B cell (primary cell): ENCODE measurements around the gene ZNF777. TPM values are rescaled to one million over a fixed set of nuclear protein-coding genes. Genes with fewer than 3 reads are reported as not detected.

Experiments
- ATAC-seq: fragments of 200-7000 bp; cut with Tn5 transposase; one replicate; pipeline ENCODE4 v1.10.0; 2021; ENCODE audit warnings: low read depth, mild to moderate bottlenecking, moderate number of reproducible peaks, moderate library complexity
- CTCF ChIA-PET: fragments of 350-600 bp; sonication (Branson Sonifier 250); formaldehyde crosslinking; loops from one replicate; lab custom pipeline; 2021; ENCODE audit warnings: antibody characterized with exemption, inconsistent platforms; lab: Charles Lee
- POLR2A ChIA-PET: fragments of 350-600 bp; sonication (Branson Sonifier 250); formaldehyde crosslinking; loops from one replicate; lab custom pipeline; 2021; ENCODE audit warnings: antibody characterized with exemption; lab: Charles Lee
- DNase-seq: peaks from one replicate; pipeline ENCODE4 v3.0.0; 2013
- H2AFZ ChIP-seq: 2 replicates; pipeline ENCODE4 v1.6.1; 2012; ENCODE audit warnings: mild to moderate bottlenecking, low read depth, low read length; ENCODE audit not compliant: insufficient read depth, poor library complexity, severe bottlenecking
- H3K27ac ChIP-seq, 2 donors: 1 replicate in 1 of 2; 2 replicates in 1 of 2; pipeline ENCODE4 v1.5.1; 2012 to 2013; ENCODE audit warnings: low read length in 2 of 2, mild to moderate bottlenecking in 2 of 2, moderate library complexity in 1 of 2
- H3K27me3 ChIP-seq, 4 experiments: fragments of 200-600 bp in 1 of 4; sonication (generic) in 1 of 4; replicated peaks in 1 of 4; 1 replicate in 2 of 4; 2 replicates in 2 of 4; pipeline versions ENCODE4 v1.6.1 to v1.7.0; 2013 to 2016; ENCODE audit warnings: low read length in 3 of 4, mild to moderate bottlenecking in 2 of 4, mixed read lengths in 1 of 4, moderate library complexity in 1 of 4; ENCODE audit not compliant: insufficient read depth in 4 of 4, control insufficient read depth in 3 of 4; ENCODE audit errors: control extremely low read depth in 1 of 4
- H3K36me3 ChIP-seq, 2 experiments: replicated peaks in 1 of 2; 1 replicate in 1 of 2; 2 replicates in 1 of 2; pipeline versions ENCODE4 v1.6.1 to v1.7.1; 2013; ENCODE audit warnings: low read length in 1 of 2; ENCODE audit not compliant: insufficient read depth in 2 of 2, control insufficient read depth in 1 of 2; ENCODE audit errors: control extremely low read depth in 1 of 2, extremely low read depth in 1 of 2
- H3K4me1 ChIP-seq, 2 donors: fragments of 200-600 bp in 1 of 2; sonication (generic) in 1 of 2; 1 replicate in 1 of 2; 2 replicates in 1 of 2; pipeline versions ENCODE4 v1.5.1 to v1.6.1; 2013 to 2017; ENCODE audit warnings: low read length in 2 of 2; ENCODE audit not compliant: control insufficient read depth in 2 of 2, insufficient read depth in 2 of 2
- H3K4me2 ChIP-seq: replicated peaks from 2 replicates; pipeline ENCODE3; 2012; ENCODE audit warnings: mild to moderate bottlenecking, low read depth, low read length; ENCODE audit not compliant: poor library complexity, severe bottlenecking
- H3K4me3 ChIP-seq, 5 experiments: fragments of 200-600 bp in 1 of 5; sonication (generic) in 1 of 5; 1 replicate in 3 of 5; 2 replicates in 2 of 5; pipeline versions ENCODE4 v1.5.1 to v1.7.0; 2011 to 2016; ENCODE audit warnings: low read length in 4 of 5, mild to moderate bottlenecking in 4 of 5, low read depth in 2 of 5, control low read depth in 1 of 5, moderate library complexity in 1 of 5; ENCODE audit not compliant: insufficient read depth in 1 of 5; ENCODE audit errors: control extremely low read depth in 1 of 5, extremely low read depth in 1 of 5
- H3K79me2 ChIP-seq: fragments of 200-600 bp; sonication (generic); one replicate; pipeline ENCODE4 v1.6.0; 2016; ENCODE audit warnings: low read length; ENCODE audit not compliant: control insufficient read depth, insufficient read depth
- H3K9ac ChIP-seq: fragments of 200-600 bp; sonication (generic); 2 replicates; pipeline ENCODE4 v1.6.1; 2017; ENCODE audit warnings: mild to moderate bottlenecking, low read length, moderate library complexity
- H3K9me3 ChIP-seq, 3 donors: one replicate each; pipeline versions ENCODE4 v1.6.1 to v1.7.1; 2013; ENCODE audit warnings: low read length in 2 of 3; ENCODE audit not compliant: control insufficient read depth in 2 of 3, insufficient read depth in 1 of 3; ENCODE audit errors: control extremely low read depth in 1 of 3
- H4K20me1 ChIP-seq: 2 replicates; pipeline ENCODE4 v1.6.0; 2012; ENCODE audit warnings: mild to moderate bottlenecking, low read length; ENCODE audit not compliant: insufficient read depth, control insufficient read depth, poor library complexity, severe bottlenecking
- H3K27ac Mint-ChIP-seq: one replicate; pipeline ENCODE4 v1.8.0; 2021; ENCODE audit warnings: mixed read lengths
- H3K27me3 Mint-ChIP-seq: one replicate; pipeline ENCODE4 v1.8.0; 2021; ENCODE audit warnings: mixed read lengths
- H3K4me1 Mint-ChIP-seq: one replicate; pipeline ENCODE4 v1.8.0; 2021; ENCODE audit warnings: mixed read lengths
- H3K4me3 Mint-ChIP-seq: one replicate; pipeline ENCODE4 v1.8.0; 2021; ENCODE audit warnings: mixed read lengths
- H3K9me3 Mint-ChIP-seq: one replicate; pipeline ENCODE4 v1.8.0; 2022; ENCODE audit warnings: mixed read lengths; ENCODE audit not compliant: insufficient read depth
- CTCF ChIP-seq: fragments of 200-600 bp; IDR thresholded peaks from one replicate; pipeline ENCODE4 v1.8.0; 2022; ENCODE audit warnings: antibody characterized with exemption, mild to moderate bottlenecking
- EZH2 ChIP-seq: IDR thresholded peaks from 2 replicates; pipeline ENCODE4 v1.6.1; 2012; ENCODE audit warnings: borderline replicate concordance, low read depth, mild to moderate bottlenecking, moderate library complexity, low read length; ENCODE audit not compliant: insufficient read depth, poor library complexity, severe bottlenecking
- WGBS: methylation state at CpG from one replicate; pipeline ENCODE4 v1.1.5; 2013; ENCODE audit warnings: missing lambda C conversion rate; ENCODE audit not compliant: insufficient coverage; 5-methylcytosine and 5-hydroxymethylcytosine counted together
- intact Hi-C: fragments of 100-400 bp; cut with micrococcal nuclease; formaldehyde crosslinking; loops from one replicate; pipeline ENCODE4 v1.10.0; 2022
- polyA plus RNA-seq: library from polyadenylated mRNA; depleted of rRNA; stranded (reverse); fragments of >200 nt; gene quantifications from 2 replicates; pipeline ENCODE4 v1.2.3, GENCODE V29; 2012
- total RNA-seq, 2 donors: library from RNA; stranded (reverse); fragments of 120-200 nt in 1 of 2; gene quantifications; 1 replicate in 1 of 2; 2 replicates in 1 of 2; pipeline versions ENCODE4 v1.2.3 to v1.2.4, GENCODE V29; 2013 to 2022

Gene ZNF777
- total and polyA plus RNA-seq, 2 donors (not counting 1 experiment from before 2014, with no cell fraction given): 8.3 to 16.0 TPM

GRCh38 chr7:149501651-149502050, 40.8 kb upstream of the ZNF777 start:
- Mint-ChIP-seq H3K9me3 (peaks cover 3% of the 10 kb centered on the region), H3K4me3 (no peak overlapping the region), H3K27ac (no peak overlapping the region), H3K4me1 (peaks cover 5% of the 10 kb centered on the region), H3K27me3 (peaks cover 4% of the 10 kb centered on the region)
- no peak for TF ChIP-seq CTCF
- no peak for TF ChIP-seq EZH2
- intact Hi-C loops: no loop called here
- peaks cover 11% of the 10 kb centered on the region for H3K79me2 ChIP-seq
- no peak overlapping the region for H3K4me3 ChIP-seq
- ChIA-PET CTCF (no interaction called here), POLR2A (no interaction called here)
- H3K4me1 ChIP-seq: peaks cover 7 to 8% of the 10 kb centered on the region in 2 donors
- H3K27me3 ChIP-seq: no peaks in the 10 kb centered on the region
- DNase-seq: no peak
- no peaks in the 10 kb centered on the region for H3K36me3 ChIP-seq
- H3K9me3 ChIP-seq: peaks cover 3 to 6% (median 4%) of the 10 kb centered on the region in 3 donors
- ATAC-seq: no peak
- peaks cover 3% of the 10 kb centered on the region for H4K20me1 ChIP-seq
- H3K9ac ChIP-seq: no peak overlapping the region
- 97% methylated on average over 13 of the region's 13 CpGs for WGBS
- H3K27ac ChIP-seq: no peak overlapping the region
- no peak overlapping the region for H2AFZ ChIP-seq
- no peak overlapping the region for H3K4me2 ChIP-seq

DNA sequence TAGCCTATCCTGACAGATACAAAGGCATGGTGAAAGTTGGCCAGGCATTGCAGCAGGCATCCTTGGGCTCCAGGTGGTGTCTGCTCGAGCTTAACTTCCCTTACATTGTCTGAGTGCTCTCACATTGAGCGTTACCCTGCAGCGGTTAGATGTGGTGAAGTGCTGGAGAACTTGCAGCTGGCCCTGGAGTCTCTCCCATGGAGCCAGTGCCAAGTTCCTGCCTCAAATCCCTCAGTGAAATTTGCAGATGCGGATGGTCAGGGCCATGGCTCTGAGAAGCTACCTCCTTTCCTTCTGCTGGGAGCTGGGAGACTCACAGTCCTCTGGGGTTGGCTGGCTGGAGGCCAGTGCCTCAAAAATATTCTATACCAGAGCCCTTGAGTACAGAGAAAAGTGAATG, 40.0 kb upstream of the ZNF777 start:
- no peak for ATAC-seq
- Histone ChIP-seq H3K79me2 (peaks cover 19% of the 10 kb centered on the region), H4K20me1 (peaks cover 10% of the 10 kb centered on the region), H3K4me2 (no peak overlapping the region), H2AFZ (no peak overlapping the region), H3K4me1 (peaks cover 12 to 15% of the 10 kb centered on the region in 2 donors), H3K9ac (no peak overlapping the region), H3K36me3 (no peaks in the 10 kb centered on the region), H3K27ac (no peak overlapping the region), H3K4me3 (no peak overlapping the region), H3K9me3 (peaks cover 0 to 3% (median 1%) of the 10 kb centered on the region in 3 donors), H3K27me3 (no peaks in the 10 kb centered on the region)
- peaks cover 3% of the 10 kb centered on the region for H3K9me3 Mint-ChIP-seq
- 83% methylated on average over 4 of the region's 4 CpGs for WGBS
- peaks cover 4% of the 10 kb centered on the region for H3K27me3 Mint-ChIP-seq
- no peak overlapping the region for H3K27ac Mint-ChIP-seq
- CTCF ChIA-PET: interaction anchor here (0.7 kb wide), 1 partner anchor 79 kb away, joined by 3 read pairs; no protein-coding TSS in a partner anchor
- intact Hi-C loops: no loop called here
- DNase-seq: no peak
- TF ChIP-seq EZH2 (no peak), CTCF (no peak)
- peaks cover 13% of the 10 kb centered on the region for H3K4me1 Mint-ChIP-seq
- H3K4me3 Mint-ChIP-seq: no peak overlapping the region
- POLR2A ChIA-PET: no interaction called here
